ENCODE measurements around the gene PPM1G. TPM values are rescaled to one million over a fixed set of nuclear protein-coding genes. Genes with fewer than 3 reads are reported as not detected.
A peak's percentile ranks its signal among the peaks of the same experiment; 100 is the strongest.

The PPM1G gene
- total RNA-seq, 1 donor = 63.9 TPM

- TF ChIP-seq CTCF (IDR thresholded peaks at IDR 0.05; ENCODE audit: insufficient read depth, low read depth, low read length) = no peak
- no peak for DNase-seq (ENCODE audit: low read depth)
- no peak overlapping the region for H3K4me3 ChIP-seq (ENCODE audit: low read depth, low read length)
Measured at GRCh38 chr2:27416151-27416550, 6.8 kb upstream of the PPM1G start.

GRCh38 chr2:27412419-27413152, 3.2 kb upstream of the PPM1G start:
- no peak overlapping the region for H3K4me3 ChIP-seq (ENCODE audit: low read depth, low read length)
- DNase-seq (ENCODE audit: low read depth) = no peak
- TF ChIP-seq CTCF (IDR thresholded peaks at IDR 0.05; ENCODE audit: insufficient read depth, low read depth, low read length) = no peak

- no peak for DNase-seq (ENCODE audit: low read depth)
Measured at GRCh38 chr2:27408601-27409320, 630 bp downstream of the PPM1G start.

GRCh38 chr2:27407798-27408491, 1.4 kb downstream of the PPM1G start:
- DNase-seq (ENCODE audit: low read depth) = peak; percentile 62
- peak; percentile 70 for TF ChIP-seq CTCF (IDR thresholded peaks at IDR 0.05; ENCODE audit: insufficient read depth, low read depth, low read length)
- peak overlapping the region; percentile 97 for H3K4me3 ChIP-seq (ENCODE audit: low read depth, low read length)

More at GRCh38 chr2:27408601-27409320, 630 bp downstream of the PPM1G start:
- TF ChIP-seq CTCF (IDR thresholded peaks at IDR 0.05; ENCODE audit: insufficient read depth, low read depth, low read length) = no peak
- H3K4me3 ChIP-seq (ENCODE audit: low read depth, low read length) = peak overlapping the region; percentile 97

- H3K4me3 ChIP-seq (ENCODE audit: low read depth, low read length) = no peak overlapping the region
- no peak for TF ChIP-seq CTCF (IDR thresholded peaks at IDR 0.05; ENCODE audit: insufficient read depth, low read depth, low read length)
- no peak for DNase-seq (ENCODE audit: low read depth)
Measured at GRCh38 chr2:27400348-27401135, 8.8 kb downstream of the PPM1G start.

- no peak for TF ChIP-seq CTCF (IDR thresholded peaks at IDR 0.05; ENCODE audit: insufficient read depth, low read depth, low read length)
- no peak for DNase-seq (ENCODE audit: low read depth)
- H3K4me3 ChIP-seq (ENCODE audit: low read depth, low read length) = no peak overlapping the region
Measured at GRCh38 chr2:27398962-27399361, 10.4 kb downstream of the PPM1G start.

All from fibroblast of villous mesenchyme (primary cell).